Prostate gland (tissue), 2 donors: ENCODE data around the gene USP32.

Source experiments
- CTCF ChIP-seq, 4 experiments: fragments of 200-600 bp in 2 of 4; fragments of 450-650 bp in 2 of 4; sonication (generic) in 2 of 4; IDR thresholded peaks; 1 replicate in 3 of 4; 2 replicates in 1 of 4; pipeline ENCODE4 v1.5.1; 2016 to 2019; ENCODE audit warnings: antibody characterized with exemption in 4 of 4, mild to moderate bottlenecking in 2 of 4, moderate library complexity in 2 of 4
- POLR2A ChIP-seq: fragments of 450-650 bp; IDR thresholded peaks from one replicate; pipeline ENCODE4 v1.6.1; 2016; ENCODE audit warnings: antibody characterized with exemption, mild to moderate bottlenecking
- POLR2AphosphoS5 ChIP-seq: sonication (generic); formaldehyde crosslinking; IDR thresholded peaks from one replicate; pipeline ENCODE4 v1.6.1; 2017; ENCODE audit warnings: antibody characterized with exemption

- TF ChIP-seq CTCF (IDR thresholded peaks at IDR 0.05) = no peak
- TF ChIP-seq POLR2AphosphoS5 = no peak
- TF ChIP-seq POLR2A = no peak
Observed at GRCh38 chr17:60224064-60224463, 167.9 kb downstream of the USP32 start.
